ENCODE data around the gene NOL12. TPM values are rescaled to one million over a fixed set of nuclear protein-coding genes. Genes with fewer than 3 reads are reported as not detected.

NOL12 gene
- polyA plus RNA-seq, 2 of the 4 experiments (the other 2 are of a cell fraction), result 23.0 to 37.3 TPM

- H3K4me3 ChIP-seq, result peak overlapping the region; percentile 82
- no peaks in the 10 kb centered on the region for H3K9me3 ChIP-seq
- ChIA-PET CTCF (interaction anchor here (0.7 to 3.4 kb wide), 8 partner anchors 9 to 157 kb away, joined by 3 to 24 read pairs (median 3); partner anchors contain the start of gene LGALS1), POLR2A (no interaction called here)
- 87% methylated on average over 13 of the region's 14 CpGs for WGBS (ENCODE audit: missing lambda C conversion rate)
- peaks cover 15% of the 10 kb centered on the region for H3K4me1 ChIP-seq
- H3K27ac ChIP-seq, result peak overlapping the region in 1 of 2 experiments; percentile 92; a peak in 3 of 6 replicates
- no peak for ATAC-seq
- TF ChIP-seq KDM1A (IDR thresholded peaks at IDR 0.05; ENCODE audit: low read depth), result 0 out of 2 replicates have a peak, but pooled peaks have one; percentile 20
- no peak for TF ChIP-seq HOXA7 (CRISPR knock-in tag; IDR thresholded peaks at IDR 0.05)
- TF ChIP-seq ESRRA (IDR thresholded peaks at IDR 0.05; ENCODE audit: borderline replicate concordance, low read length), result no peak
- TF ChIP-seq FOXS1 (CRISPR knock-in tag; IDR thresholded peaks at IDR 0.05), result no peak
- TF ChIP-seq POLR2AphosphoS2 (conservative IDR thresholded peaks at IDR 0.05; ENCODE audit: low read length), result no peak
- TF ChIP-seq ZNF302 (CRISPR knock-in tag; IDR thresholded peaks at IDR 0.05), result no peak
- TF ChIP-seq POLR2A (IDR thresholded peaks at IDR 0.05; ENCODE audit: low read length), result no peak
- no peak for FAIRE-seq
- H3K4me2 ChIP-seq, result peak overlapping the region; percentile 98
- DNase-seq (ENCODE audit: low read depth in 1 of 2, low spot score in 1 of 2), result no peak
Observed at GRCh38 chr22:37659897-37660708, 26.0 kb upstream of the NOL12 start.

- Histone ChIP-seq H3K4me2 (no peak overlapping the region), H3K27ac (no peak overlapping the region), H3K4me1 (peaks cover 15% of the 10 kb centered on the region), H3K9me3 (no peaks in the 10 kb centered on the region), H3K4me3 (no peak overlapping the region)
- POLR2A ChIA-PET, result no interaction called here
- no peak for ATAC-seq
- WGBS (ENCODE audit: missing lambda C conversion rate), result 82% methylated on average over 2 of the region's 2 CpGs
- no peak for FAIRE-seq
- TF ChIP-seq HEYL (CRISPR knock-in tag; IDR thresholded peaks at IDR 0.05), result no peak
- TF ChIP-seq POLR2A (IDR thresholded peaks at IDR 0.05; ENCODE audit: low read length), result no peak
- peak; percentile 88 for TF ChIP-seq ZFP36 (IDR thresholded peaks at IDR 0.05; ENCODE audit: borderline replicate concordance, partially characterized antibody)
- no peak for DNase-seq (ENCODE audit: low read depth in 1 of 2, low spot score in 1 of 2)
- CTCF ChIA-PET, result interaction anchor here (0.6 to 3.0 kb wide), 6 partner anchors 8 to 115 kb away, joined by 3 to 18 read pairs (median 3); no protein-coding TSS in a partner anchor
Observed at GRCh38 chr22:37660709-37661045, 25.5 kb upstream of the NOL12 start.

GRCh38 chr22:37661160-37661924, 24.8 kb upstream of the NOL12 start:
- Histone ChIP-seq H3K4me1 (peaks cover 15% of the 10 kb centered on the region), H3K27ac (no peak overlapping the region), H3K4me3 (no peak overlapping the region), H3K9me3 (no peaks in the 10 kb centered on the region), H3K4me2 (no peak overlapping the region)
- no peak for DNase-seq (ENCODE audit: low read depth in 1 of 2, low spot score in 1 of 2)
- CTCF ChIA-PET, result interaction anchor here (0.6 to 3.0 kb wide), 10 partner anchors 10 to 115 kb away, joined by 3 to 18 read pairs (median 3); no protein-coding TSS in a partner anchor
- 81% methylated on average over 12 of the region's 12 CpGs for WGBS (ENCODE audit: missing lambda C conversion rate)
- no peak for FAIRE-seq
- POLR2A ChIA-PET, result no interaction called here
- TF ChIP-seq RAD21 (conservative IDR thresholded peaks at IDR 0.05 in 1 of 2, IDR thresholded peaks at IDR 0.05 in 1 of 2) (peak; percentile 21 to 38; a peak in 2 of 5 replicates), TP53 (CRISPR knock-in tag; IDR thresholded peaks at IDR 0.05) (no peak)
- no peak for ATAC-seq

- Histone ChIP-seq H3K4me2 (no peak overlapping the region), H3K9me3 (no peaks in the 10 kb centered on the region), H3K4me1 (peaks cover 15% of the 10 kb centered on the region), H3K4me3 (no peak overlapping the region), H3K27ac (no peak overlapping the region)
- no peak for FAIRE-seq
- no peak for DNase-seq (ENCODE audit: low read depth in 1 of 2, low spot score in 1 of 2)
- CTCF ChIA-PET, result interaction anchor here (0.9 to 5.3 kb wide), 9 partner anchors 10 to 72 kb away, joined by 3 to 18 read pairs (median 3); no protein-coding TSS in a partner anchor
- ATAC-seq, result no peak
- WGBS (ENCODE audit: missing lambda C conversion rate), result 85% methylated on average over 4 of the region's 5 CpGs
- POLR2A ChIA-PET, result no interaction called here
- TF ChIP-seq ZC3H11A (IDR thresholded peaks at IDR 0.05) (no peak), RARB (CRISPR knock-in tag; IDR thresholded peaks at IDR 0.05) (no peak), JUN (IDR thresholded peaks at IDR 0.05) (no peak), PBX3 (IDR thresholded peaks at IDR 0.05) (no peak), FOXS1 (CRISPR knock-in tag; IDR thresholded peaks at IDR 0.05) (no peak), ZSCAN20 (CRISPR knock-in tag; IDR thresholded peaks at IDR 0.05) (no peak), HOXB5 (CRISPR knock-in tag; IDR thresholded peaks at IDR 0.05) (no peak), NPAS2 (CRISPR knock-in tag; IDR thresholded peaks at IDR 0.05; ENCODE audit: borderline replicate concordance) (no peak), RNF2 (IDR thresholded peaks at IDR 0.05; ENCODE audit: borderline replicate concordance, low read depth) (no peak), NFE2L2 (conservative IDR thresholded peaks at IDR 0.05; ENCODE audit: low read length) (no peak), CHD4 (IDR thresholded peaks at IDR 0.05; ENCODE audit: borderline replicate concordance) (no peak), ZNF302 (CRISPR knock-in tag; IDR thresholded peaks at IDR 0.05) (no peak), GATA3 (IDR thresholded peaks at IDR 0.05; ENCODE audit: borderline replicate concordance) (no peak), EP300 (IDR thresholded peaks at IDR 0.05) (no peak), RFX5 (IDR thresholded peaks at IDR 0.05) (no peak), SMC3 (IDR thresholded peaks at IDR 0.05) (no peak), HEYL (CRISPR knock-in tag; IDR thresholded peaks at IDR 0.05) (no peak), CBX8 (IDR thresholded peaks at IDR 0.05) (no peak)
Observed at GRCh38 chr22:37662039-37662438, 24.1 kb upstream of the NOL12 start.
